Muscle layer of colon (tissue), 2 donors: ENCODE data around the gene TEX101.

Source experiments
- H3K27ac ChIP-seq: one replicate; pipeline ENCODE4 v1.7.0; 2013; ENCODE audit warnings: low read depth, mild to moderate bottlenecking, low read length, moderate library complexity
- H3K27me3 ChIP-seq, 2 donors: one replicate each; pipeline ENCODE4 v1.7.0; 2013; ENCODE audit warnings: low read length in 2 of 2, mild to moderate bottlenecking in 2 of 2; ENCODE audit not compliant: insufficient read depth in 2 of 2, control insufficient read depth in 1 of 2
- H3K36me3 ChIP-seq: one replicate; pipeline ENCODE4 v1.7.0; 2013; ENCODE audit warnings: mild to moderate bottlenecking, low read length; ENCODE audit not compliant: insufficient read depth
- H3K4me1 ChIP-seq: one replicate; pipeline ENCODE4 v1.7.0; 2013; ENCODE audit warnings: mild to moderate bottlenecking, low read length; ENCODE audit not compliant: insufficient read depth
- H3K4me3 ChIP-seq, 2 donors: one replicate each; pipeline ENCODE4 v1.7.0; 2013; ENCODE audit warnings: low read length in 2 of 2, low read depth in 1 of 2, mild to moderate bottlenecking in 1 of 2, moderate library complexity in 1 of 2
- H3K9ac ChIP-seq: one replicate; pipeline ENCODE4 v1.7.0; 2013; ENCODE audit warnings: low read length
- H3K9me3 ChIP-seq: one replicate; pipeline ENCODE4 v1.7.0; 2013; ENCODE audit warnings: mild to moderate bottlenecking, low read length
- donor health status: abdominal sarcoma.
- donor health status: Adenocarcinoma of cecum.

Gene TEX101

GRCh38 chr19:43452582-43452981 is 37.9 kb downstream of the TEX101 start:
- Histone ChIP-seq H3K9ac (no peak overlapping the region), H3K27me3 (no peaks in the 10 kb centered on the region), H3K4me1 (peaks cover 4% of the 10 kb centered on the region), H3K36me3 (no peaks in the 10 kb centered on the region), H3K27ac (no peak overlapping the region), H3K9me3 (no peaks in the 10 kb centered on the region), H3K4me3 (no peak overlapping the region)

GRCh38 chr19:43454031-43454430 is 39.3 kb downstream of the TEX101 start:
- Histone ChIP-seq H3K4me1 (peaks cover 4% of the 10 kb centered on the region), H3K36me3 (no peaks in the 10 kb centered on the region)

GRCh38 chr19:43455321-43456113 is 40.8 kb downstream of the TEX101 start:
- Histone ChIP-seq H3K27ac (no peak overlapping the region), H3K9ac (no peak overlapping the region), H3K27me3 (no peaks in the 10 kb centered on the region)

More at GRCh38 chr19:43454031-43454430, 39.3 kb downstream of the TEX101 start:
- Histone ChIP-seq H3K4me3 (no peak overlapping the region), H3K9ac (no peak overlapping the region), H3K9me3 (no peaks in the 10 kb centered on the region), H3K27ac (no peak overlapping the region), H3K27me3 (no peaks in the 10 kb centered on the region)

GRCh38 chr19:43457809-43458208 is 43.1 kb downstream of the TEX101 start:
- Histone ChIP-seq H3K4me3 (no peak overlapping the region), H3K9ac (no peak overlapping the region), H3K27me3 (no peaks in the 10 kb centered on the region), H3K36me3 (no peaks in the 10 kb centered on the region), H3K9me3 (no peaks in the 10 kb centered on the region), H3K27ac (no peak overlapping the region), H3K4me1 (peaks cover 4% of the 10 kb centered on the region)

More at GRCh38 chr19:43455321-43456113, 40.8 kb downstream of the TEX101 start:
- Histone ChIP-seq H3K36me3 (no peaks in the 10 kb centered on the region), H3K9me3 (no peaks in the 10 kb centered on the region), H3K4me3 (no peak overlapping the region), H3K4me1 (peaks cover 4% of the 10 kb centered on the region)

GRCh38 chr19:43460362-43461016 is 45.8 kb downstream of the TEX101 start:
- Histone ChIP-seq H3K36me3 (no peaks in the 10 kb centered on the region), H3K9ac (no peak overlapping the region), H3K27ac (no peak overlapping the region)

GRCh38 chr19:43461303-43461702 is 46.6 kb downstream of the TEX101 start:
- H3K4me1 ChIP-seq = peaks cover 5% of the 10 kb centered on the region
- H3K36me3 ChIP-seq = no peaks in the 10 kb centered on the region
- no peak overlapping the region for H3K27ac ChIP-seq
- H3K27me3 ChIP-seq = peaks cover 0 to 10% of the 10 kb centered on the region in 2 donors
- no peak overlapping the region for H3K4me3 ChIP-seq
- no peak overlapping the region for H3K9ac ChIP-seq
- H3K9me3 ChIP-seq = no peaks in the 10 kb centered on the region

More at GRCh38 chr19:43460362-43461016, 45.8 kb downstream of the TEX101 start:
- peaks cover 6% of the 10 kb centered on the region for H3K4me1 ChIP-seq
- H3K9me3 ChIP-seq = no peaks in the 10 kb centered on the region
- H3K27me3 ChIP-seq = peaks cover 0 to 2% of the 10 kb centered on the region in 2 donors
- no peak overlapping the region for H3K4me3 ChIP-seq

- H3K9me3 ChIP-seq = no peaks in the 10 kb centered on the region
- H3K4me1 ChIP-seq = peaks cover 5% of the 10 kb centered on the region
- H3K9ac ChIP-seq = no peak overlapping the region
- peaks cover 0 to 10% of the 10 kb centered on the region in 2 donors for H3K27me3 ChIP-seq
- no peak overlapping the region for H3K27ac ChIP-seq
- H3K36me3 ChIP-seq = no peaks in the 10 kb centered on the region
- no peak overlapping the region for H3K4me3 ChIP-seq
Measured at GRCh38 chr19:43462383-43462782, 47.7 kb downstream of the TEX101 start.

- Histone ChIP-seq H3K27me3 (peaks cover 0 to 10% of the 10 kb centered on the region in 2 donors), H3K9me3 (no peaks in the 10 kb centered on the region), H3K4me1 (peaks cover 5% of the 10 kb centered on the region), H3K9ac (no peak overlapping the region), H3K27ac (no peak overlapping the region), H3K36me3 (no peaks in the 10 kb centered on the region), H3K4me3 (peak overlapping the region; percentile 60 to 93)
Measured at GRCh38 chr19:43462785-43463380, 48.2 kb downstream of the TEX101 start.

- H3K27me3 ChIP-seq = peaks cover 0 to 10% of the 10 kb centered on the region in 2 donors
- H3K4me3 ChIP-seq = peak overlapping the region; percentile 60 to 93
- H3K4me1 ChIP-seq = peaks cover 5% of the 10 kb centered on the region
- peak overlapping the region; percentile 61 for H3K9ac ChIP-seq
- H3K36me3 ChIP-seq = no peaks in the 10 kb centered on the region
- H3K27ac ChIP-seq = peak overlapping the region; percentile 81
- H3K9me3 ChIP-seq = no peaks in the 10 kb centered on the region
Measured at GRCh38 chr19:43463381-43464133, 48.9 kb downstream of the TEX101 start.

GRCh38 chr19:43464134-43464775 is 49.6 kb downstream of the TEX101 start:
- Histone ChIP-seq H3K9ac (peak overlapping the region; percentile 61), H3K27ac (peak overlapping the region; percentile 81), H3K4me3 (peak overlapping the region; percentile 60 to 93), H3K4me1 (peaks cover 5% of the 10 kb centered on the region), H3K9me3 (no peaks in the 10 kb centered on the region), H3K27me3 (peaks cover 0 to 10% of the 10 kb centered on the region in 2 donors), H3K36me3 (no peaks in the 10 kb centered on the region)
